KG1 (cell line): ENCODE measurements around the gene MYOZ2.

ENCODE experiments used
- DNase-seq: peaks from one replicate; lab custom pipeline; 2025; lab: John Stamatoyannopoulos, UW

The MYOZ2 gene

DNA sequence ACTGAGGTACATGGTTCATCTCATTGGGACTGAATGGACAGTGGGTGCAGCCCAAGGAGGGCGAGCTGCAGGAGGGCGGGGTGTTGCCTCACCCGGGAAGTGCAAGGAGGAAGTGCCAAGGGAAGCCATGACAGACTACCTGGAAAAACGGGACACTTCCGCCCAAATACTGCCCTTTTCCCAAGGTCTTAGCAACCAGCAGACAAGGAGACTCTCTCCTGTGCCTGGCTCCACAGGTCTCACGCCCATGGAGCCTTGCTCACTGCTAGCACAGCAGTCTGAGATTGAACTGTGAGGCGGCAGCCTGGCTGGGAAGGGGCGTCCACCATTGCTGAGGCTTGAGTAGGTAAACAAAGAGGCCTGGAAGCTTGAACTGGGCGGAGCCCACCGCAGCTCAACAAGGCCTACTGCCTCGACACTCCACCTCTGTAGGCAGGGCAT, 62.2 kb downstream of the MYOZ2 start:
- DNase-seq: no peak

DNA sequence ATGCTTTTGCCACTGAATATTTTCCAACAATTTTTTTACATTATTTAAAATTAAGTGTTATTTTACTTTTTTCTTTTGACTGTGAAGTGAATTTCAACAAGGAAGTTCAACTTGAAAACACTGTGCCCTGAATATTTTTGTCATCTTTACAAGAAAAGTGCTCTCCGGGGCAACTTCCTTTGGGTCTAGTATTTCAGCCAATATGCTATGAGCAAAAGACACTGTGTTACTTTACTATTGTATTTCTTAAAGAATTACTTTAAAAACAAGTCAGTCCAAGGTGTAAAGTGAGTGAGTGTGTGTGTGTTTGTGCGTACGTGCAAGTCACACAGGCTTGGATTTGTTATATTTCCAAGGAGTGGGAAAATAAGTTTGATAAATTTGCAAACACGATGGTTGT, 69.3 kb downstream of the MYOZ2 start:
- no peak for DNase-seq

DNA sequence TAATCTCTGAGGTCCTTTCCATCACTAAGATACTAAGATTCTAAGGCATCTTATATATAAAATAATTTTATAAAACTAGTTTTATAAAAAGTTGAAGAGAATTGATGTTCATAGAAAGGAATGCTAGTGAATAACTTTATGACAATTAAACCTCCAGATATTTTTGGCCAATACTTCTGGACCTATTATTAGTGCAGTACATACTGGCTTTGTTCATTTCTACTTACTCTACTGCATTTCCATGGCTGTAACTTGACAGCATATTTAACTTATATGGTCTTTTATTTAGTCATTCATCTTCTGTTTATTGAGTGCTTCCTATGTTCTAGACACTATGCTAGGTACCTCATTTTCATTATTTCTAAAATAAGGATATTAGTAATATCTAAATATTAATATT, 70.1 kb downstream of the MYOZ2 start:
- no peak for DNase-seq

DNA sequence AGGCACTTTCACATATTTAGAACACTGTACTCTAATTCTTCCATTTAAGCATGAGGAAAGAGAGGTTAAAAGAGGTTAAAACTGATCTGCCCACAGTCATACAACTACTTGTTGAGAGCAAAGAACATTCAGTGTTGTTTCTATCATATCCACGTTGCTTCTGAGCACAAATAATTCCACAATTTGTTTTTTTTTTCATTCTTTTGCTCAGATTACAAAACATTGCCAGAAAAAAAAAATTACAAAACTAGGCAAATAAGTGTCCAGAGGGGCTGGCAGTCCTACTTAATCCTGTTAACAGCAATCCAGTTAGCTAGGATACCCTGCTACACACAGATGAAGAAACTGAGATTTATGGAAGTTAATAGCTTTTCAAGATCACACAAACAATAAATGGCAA, 70.5 kb downstream of the MYOZ2 start:
- no peak for DNase-seq

DNA sequence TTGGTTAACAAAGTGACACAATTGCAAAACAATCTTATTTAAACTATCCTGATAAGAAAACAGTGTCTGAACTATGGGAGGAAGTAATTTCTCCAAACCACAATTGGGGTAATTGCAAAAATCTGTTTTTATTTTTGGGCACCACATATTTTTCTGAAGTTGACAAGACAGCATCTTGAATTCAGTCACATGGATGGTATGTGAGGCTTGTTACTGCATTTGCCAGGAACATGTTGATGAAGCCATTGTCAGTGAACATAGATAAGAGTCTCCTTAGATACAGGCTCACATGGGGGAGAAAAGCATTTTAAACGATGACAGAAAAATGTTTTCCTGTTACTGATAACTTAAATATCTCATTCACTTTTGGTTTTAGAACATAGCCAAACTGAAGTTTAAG, 71.4 kb downstream of the MYOZ2 start:
- no peak for DNase-seq

DNA sequence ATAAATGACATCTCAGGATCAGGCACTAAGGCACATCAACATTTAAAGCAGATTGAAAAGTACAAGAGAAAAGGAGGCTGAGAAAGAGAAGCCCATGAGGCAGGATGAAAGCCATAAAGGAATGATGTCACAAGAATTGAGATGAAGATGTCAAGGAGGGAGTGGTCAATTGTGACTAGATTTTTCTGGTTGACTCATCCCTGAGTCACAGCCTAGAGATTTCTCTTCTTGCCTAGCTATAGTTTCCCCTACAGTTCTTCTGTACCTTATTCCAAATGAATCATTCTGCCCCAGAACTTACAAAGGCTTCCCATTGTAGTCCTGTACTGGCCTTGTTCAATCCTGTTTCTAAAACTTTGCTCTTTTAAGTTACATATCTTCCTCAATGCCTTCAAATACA, 73.4 kb downstream of the MYOZ2 start:
- DNase-seq: no peak

DNA sequence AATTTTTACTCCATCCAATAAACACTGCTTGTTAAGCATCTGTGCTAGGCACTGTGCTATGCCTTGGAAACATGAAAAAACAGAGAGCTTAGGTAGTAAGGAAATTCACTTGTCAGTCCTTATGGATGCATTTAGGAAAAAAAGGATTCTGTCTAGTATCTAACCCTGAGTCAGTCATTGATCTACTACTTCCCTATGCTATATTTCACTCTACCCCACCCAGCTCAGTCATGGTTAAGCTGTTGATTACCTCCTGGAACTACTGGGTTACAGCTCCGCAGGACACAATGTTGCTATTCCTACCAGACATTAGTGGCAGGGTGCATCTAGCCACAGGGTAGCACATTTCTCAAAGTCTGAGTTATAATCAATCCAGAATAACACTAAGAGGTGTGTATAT, 74.0 kb downstream of the MYOZ2 start:
- DNase-seq: no peak

DNA sequence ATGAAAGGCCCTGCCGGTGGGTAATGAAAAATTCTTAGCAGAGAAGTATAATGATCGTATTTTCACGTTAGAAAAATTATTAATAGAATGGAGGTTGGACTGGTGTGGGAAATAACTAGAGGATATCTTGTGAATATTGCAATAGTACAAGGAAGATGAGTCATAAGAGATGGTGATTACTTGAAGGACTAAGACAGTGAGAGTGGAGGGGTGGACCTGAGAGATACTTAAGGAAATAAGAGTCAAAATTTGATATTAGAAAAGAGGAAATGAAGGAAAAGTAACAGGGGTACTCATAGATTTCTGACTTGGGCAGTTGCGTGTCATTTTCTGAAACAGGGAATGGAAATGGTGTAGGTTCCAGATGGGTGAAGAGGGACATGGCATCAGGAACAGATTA, 75.1 kb downstream of the MYOZ2 start:
- no peak for DNase-seq

DNA sequence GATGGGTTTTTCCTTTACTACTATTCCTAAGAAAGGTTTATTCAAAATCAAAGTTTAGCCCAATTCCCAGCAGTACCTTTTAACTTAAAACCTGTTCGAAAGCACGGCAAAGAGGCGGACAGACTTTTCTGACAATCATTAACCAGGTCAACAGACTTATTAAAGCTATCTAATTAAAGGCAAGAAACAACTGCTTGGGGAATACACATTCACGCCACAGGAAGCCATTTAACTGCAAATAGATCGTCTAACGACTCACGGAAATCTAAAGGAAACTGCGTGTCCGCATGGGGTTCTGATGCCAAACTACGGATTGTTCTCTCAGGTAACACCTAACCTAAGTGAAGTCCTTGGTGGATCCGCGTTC, 76.2 kb downstream of the MYOZ2 start:
- peak; percentile 70 for DNase-seq

DNA sequence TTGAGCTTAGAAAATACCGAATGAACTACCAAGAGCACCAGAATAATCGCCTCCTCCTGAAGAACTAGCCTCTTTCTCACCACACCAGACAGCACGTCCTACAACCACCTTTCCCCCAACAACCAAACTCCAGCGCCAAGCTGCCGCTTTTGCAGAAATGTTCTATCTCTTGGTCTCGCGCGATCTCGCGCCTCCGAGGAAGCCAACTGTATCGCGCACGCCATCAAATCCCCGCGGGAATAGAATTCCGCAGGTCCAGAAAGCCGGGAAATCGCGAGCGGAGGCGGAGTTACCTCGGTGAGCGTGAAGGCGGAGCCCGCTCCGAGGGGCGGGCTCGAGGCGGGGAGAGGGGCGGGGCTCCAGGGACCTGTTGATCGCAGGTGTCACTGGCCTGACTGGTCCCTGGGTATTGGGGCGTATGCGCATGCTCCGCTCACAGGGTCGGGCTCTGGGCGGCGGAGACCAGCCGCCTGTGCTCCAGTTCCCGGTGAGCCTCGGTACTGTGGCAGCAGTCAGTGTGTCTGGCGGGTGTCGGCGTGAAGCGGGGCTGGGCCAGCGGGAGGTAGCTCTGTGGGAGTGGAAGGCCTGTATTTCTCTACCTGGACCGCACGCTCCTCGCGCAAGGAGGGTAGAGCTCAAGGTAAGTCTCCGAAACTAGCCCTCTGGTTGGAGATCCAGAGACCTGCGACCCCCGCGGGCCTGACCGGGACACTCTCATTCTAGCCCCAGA, 76.8 kb downstream of the MYOZ2 start, which contains the start of gene USP53:
Gene USP53 (plus strand): TSS at position 480 of the 730 bp plus-strand sequence. CDS start 27,047 bp downstream, outside the sequence.
- DNase-seq: peak; percentile 90

DNA sequence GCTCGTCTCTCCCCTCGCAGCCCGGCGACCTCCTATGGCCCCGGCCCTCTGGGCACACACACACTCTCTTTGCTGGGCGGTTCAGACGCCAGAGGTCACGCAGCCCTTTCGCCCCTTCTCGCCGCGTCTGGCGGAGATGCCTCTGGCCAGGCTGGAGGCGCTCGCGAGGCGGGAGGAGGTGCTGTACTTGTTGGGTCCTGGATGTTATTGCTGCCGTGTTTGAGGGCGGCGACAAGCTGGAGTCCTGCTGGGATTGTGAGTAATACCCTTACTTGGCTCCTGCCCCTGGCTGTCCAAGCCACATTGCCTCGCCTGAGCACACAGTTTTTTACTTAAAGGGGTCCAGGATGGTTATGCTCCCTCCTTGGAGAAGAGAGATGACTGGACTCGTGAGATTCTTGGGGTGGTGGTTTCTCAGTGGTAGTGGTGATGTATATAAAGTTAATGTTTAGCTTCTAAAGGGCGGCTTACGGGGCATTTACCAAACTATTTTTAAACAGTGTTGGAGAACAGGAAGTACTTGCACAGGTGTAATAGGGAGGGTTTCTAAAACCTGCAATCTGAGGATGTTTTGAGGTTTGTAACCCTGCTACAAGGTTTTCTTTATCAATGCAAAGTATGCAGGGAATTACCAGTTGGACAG, 77.5 kb downstream of the MYOZ2 start:
- DNase-seq: peak; percentile 53

DNA sequence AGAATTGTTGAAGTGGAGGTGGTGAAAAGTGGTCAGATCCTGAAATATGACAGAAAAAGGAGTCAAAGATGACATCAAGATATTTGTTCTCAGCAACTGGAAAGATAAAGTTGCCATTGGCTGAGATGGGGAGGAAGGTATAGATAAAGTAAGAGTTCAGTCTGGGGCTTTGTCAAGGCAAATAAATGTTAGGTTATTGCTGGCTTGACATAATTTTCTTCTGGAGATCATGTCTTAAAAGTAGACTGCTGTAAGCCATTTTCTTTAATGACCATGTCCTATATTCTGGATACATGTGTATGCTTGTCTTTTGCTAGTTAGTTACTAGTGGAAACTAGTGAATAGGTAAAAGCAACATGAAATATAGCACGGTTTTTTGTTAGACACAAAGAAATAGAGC, 82.5 kb downstream of the MYOZ2 start:
- no peak for DNase-seq

DNA sequence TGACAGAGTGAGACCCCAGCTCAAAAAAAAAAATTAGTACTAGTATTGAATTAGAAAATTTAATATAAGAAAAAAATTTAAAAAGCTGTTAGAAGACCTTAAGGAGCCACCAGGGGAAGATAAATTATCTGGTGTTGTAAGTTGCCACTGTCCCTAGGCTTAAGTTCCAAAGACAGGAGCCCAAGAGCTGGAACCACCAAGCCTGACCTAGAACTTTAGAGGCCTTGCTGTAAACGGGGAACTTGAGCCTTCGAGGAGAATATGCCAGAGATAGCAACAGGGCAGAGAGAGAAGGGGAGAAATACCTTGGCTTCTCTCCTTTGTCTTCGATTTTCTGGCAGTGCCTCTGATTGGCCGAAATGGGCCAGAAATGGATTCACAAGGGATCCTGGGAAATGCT, 85.8 kb downstream of the MYOZ2 start:
- DNase-seq: no peak

DNA sequence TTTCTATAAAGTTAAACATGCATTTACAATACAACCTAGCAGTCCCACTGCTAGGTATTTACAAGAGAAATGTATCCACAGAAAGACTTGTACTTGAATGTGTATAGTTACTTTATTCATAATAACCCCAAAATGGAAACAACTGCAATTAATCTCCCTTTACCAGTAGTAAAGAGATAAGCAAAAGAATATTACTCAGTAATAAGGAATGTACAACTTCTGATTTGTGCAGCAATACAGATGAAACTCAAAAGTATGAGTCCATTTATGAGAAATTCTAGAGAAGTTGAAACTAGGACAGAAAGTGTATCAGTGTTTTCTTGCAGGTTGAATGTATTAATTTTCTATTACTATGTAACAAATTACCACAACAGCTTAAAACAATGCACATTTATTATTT, 92.1 kb downstream of the MYOZ2 start:
- no peak for DNase-seq

DNA sequence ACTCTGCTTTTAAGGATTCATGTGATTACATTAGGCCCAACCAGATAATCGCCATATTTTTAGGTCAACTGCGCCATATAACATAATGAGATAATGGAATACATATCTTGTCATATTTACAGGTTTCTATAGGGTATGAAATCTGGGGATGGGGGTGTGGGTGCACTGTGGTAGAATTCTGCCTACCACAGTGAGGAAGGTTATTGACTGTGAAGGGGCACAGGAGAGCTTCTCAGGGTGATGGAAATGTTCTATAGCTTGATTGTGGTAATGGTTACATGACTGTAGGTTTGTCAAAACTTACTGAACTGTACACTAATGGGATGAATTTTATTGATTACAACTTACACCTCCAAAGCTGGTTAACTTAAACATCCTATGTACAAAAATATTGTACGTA, 92.8 kb downstream of the MYOZ2 start:
- DNase-seq: no peak

DNA sequence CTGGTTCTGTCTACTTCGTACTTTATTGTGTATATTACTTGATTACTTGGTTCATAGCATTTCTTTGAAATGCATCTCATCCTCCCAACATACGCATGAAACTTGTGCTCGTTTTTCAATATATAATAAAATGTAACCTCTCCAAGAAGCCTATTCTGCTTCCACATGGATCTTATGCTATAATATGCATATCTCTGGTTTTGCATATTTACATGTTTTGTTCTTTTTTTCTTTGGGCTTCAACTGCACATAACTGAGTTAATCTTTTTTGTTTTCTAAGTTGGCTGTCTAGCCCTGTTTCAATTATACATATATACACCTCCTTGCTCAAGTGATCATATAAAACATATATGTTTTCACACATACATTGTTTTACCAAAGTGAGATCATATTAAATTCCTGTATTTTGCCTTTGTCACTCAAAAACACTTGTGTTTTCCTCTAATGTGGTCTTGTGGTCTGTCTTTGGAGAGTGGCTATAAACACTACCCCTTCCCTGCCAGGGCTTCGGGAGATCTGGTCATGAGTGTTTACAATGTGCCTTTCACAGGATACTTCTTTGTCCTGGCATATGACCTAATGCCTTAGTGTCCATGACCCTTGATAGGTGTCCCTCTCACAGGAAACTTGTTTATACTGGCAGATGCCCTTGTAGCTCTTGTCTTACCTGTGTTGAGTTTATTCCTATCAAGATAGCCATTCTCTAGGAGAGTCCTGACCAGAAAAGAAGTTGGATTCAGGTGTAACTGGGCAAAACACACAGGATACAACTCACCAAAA, 94.5 kb downstream of the MYOZ2 start:
- no peak for DNase-seq

DNA sequence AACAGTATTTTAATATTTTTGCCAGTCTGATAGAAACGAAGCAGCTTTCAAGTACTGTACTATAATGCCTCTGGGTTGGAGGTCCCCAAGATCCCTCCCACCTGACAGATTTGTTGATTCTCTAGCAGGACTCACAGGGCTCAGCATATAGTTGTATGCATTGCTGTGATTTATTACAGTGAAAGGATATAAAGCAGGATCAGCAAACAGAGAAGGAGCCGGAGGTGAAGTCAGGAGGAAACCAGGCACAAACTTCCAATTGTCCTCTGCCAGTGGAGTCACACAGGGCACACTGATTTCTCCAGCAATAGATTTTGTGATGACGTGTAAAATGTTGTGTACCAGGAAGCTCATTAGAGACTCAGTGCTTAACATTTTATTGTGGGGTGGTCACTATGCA, 95.9 kb downstream of the MYOZ2 start:
- no peak for DNase-seq

DNA sequence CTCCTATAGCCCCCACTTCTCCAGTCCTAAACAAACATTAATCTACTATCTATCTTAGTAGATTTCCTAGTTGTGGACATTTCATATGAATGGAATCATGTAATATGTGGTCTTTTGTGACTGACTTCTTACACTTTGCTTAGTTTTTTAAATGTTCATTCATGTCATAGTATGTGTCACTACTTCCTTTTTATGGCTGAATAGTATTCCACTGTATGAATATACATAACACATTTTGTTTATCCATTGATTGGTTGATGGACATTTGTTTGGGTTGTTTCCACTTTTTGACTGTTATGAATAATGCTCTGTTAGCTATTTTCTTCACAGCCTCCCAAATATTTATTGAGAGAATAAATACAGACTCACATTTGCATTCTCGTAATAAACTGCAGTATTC, 96.7 kb downstream of the MYOZ2 start:
- DNase-seq: no peak

DNA sequence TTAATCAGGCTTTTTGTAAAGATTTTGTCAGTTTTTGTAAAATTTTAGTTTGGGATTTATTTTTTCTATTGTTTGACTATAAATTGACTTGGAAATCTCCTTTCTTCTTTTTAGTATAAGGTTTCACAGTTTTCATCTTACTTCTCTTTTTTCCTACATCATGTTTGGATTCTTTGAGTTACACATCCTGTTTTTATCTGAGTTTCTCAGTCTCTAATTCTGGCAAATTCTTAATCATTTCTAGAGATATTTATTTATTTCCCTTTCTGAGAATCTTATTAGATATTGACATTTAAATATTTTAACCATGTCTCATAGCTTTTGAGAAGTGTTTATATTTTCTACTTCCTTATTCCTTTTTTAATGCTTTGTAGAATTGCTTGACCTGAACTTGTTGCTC, 97.6 kb downstream of the MYOZ2 start:
- no peak for DNase-seq

DNA sequence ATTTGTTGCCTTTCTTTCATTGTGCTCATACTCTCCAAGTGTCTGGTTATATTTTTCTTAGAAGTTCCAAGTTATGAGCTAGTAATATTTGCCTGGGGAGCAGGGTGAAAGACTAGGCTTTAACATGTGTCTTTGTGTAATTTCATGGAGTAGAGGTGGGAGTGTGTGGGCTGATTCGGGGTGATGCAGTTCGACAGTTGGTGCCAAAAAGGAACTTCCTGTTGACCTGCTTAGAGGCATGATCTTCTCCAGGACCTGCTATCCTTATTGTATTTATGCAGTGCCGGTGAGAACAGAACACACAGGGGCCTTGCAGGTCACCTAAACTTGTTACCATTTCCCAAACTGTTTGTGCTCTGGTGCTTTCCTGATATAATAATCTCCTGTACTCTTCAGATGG, 98.1 kb downstream of the MYOZ2 start:
- no peak for DNase-seq

DNA sequence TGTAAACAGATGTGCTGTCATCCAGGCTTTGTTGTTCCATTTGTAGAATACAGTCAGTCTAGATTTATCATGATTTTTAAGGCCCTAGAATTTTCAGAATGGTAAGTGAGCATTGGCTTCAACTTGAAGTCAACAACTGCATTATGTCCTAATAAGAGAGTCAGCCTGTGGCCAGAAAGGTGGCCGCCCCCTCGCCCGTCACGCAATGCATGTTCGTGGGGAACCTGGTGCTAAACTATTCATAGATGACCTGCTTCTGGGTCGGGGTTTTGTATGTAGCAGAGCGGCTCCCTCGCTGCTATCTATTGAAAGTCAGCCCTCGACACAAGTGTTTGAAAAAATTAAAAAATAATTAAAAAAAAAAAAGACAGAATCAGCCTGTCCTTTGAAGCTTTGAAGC, 101.6 kb downstream of the MYOZ2 start:
- DNase-seq: no peak
